Panc1 (cell line): ENCODE results near the gene ATXN10. TPM values are rescaled to one million over a fixed set of nuclear protein-coding genes. Genes with fewer than 3 reads are reported as not detected.
A peak's percentile ranks its signal among the peaks of the same experiment; 100 is the strongest.

Experiments used
- ATAC-seq: fragments of 200-7000 bp; cut with Tn5 transposase; 2 replicates; pipeline ENCODE4 v1.9.1; 2020; ENCODE audit warnings: mild to moderate bottlenecking, moderate library complexity
- BruUV-seq: library from RNA; stranded (reverse); fragments of 400-500 nt; replicated peaks from 2 replicates; lab custom pipeline; 2021; lab: Mats Ljungman, UMichigan
- CTCF ChIA-PET: fragments of 300-600 bp; sonication (Branson Sonifier 250); formaldehyde crosslinking; loops from one replicate; lab custom pipeline; 2022; ENCODE audit warnings: antibody characterized with exemption; lab: Charles Lee
- POLR2A ChIA-PET: fragments of 300-600 bp; sonication (Branson Sonifier 250); formaldehyde crosslinking; loops from one replicate; lab custom pipeline; 2022; ENCODE audit warnings: antibody characterized with exemption; lab: Charles Lee
- DNase-seq: peaks from one replicate; pipeline ENCODE4 v3.0.0-alpha.2; 2010; ENCODE audit warnings: low read depth, low spot score
- H3K27ac ChIP-seq: 2 replicates; pipeline ENCODE4 v1.5.1; 2011; ENCODE audit warnings: mild to moderate bottlenecking, low read length, inconsistent platforms
- H3K27me3 ChIP-seq: fragments of 200-500 bp; sonication (Bioruptor generic); 2 replicates; pipeline ENCODE4 v1.6.0; 2014; ENCODE audit warnings: low read length, inconsistent platforms; ENCODE audit not compliant: control insufficient read depth, insufficient read depth
- H3K36me3 ChIP-seq: fragments of 200-500 bp; sonication (Bioruptor generic); 2 replicates; pipeline ENCODE4 v1.5.1; 2014; ENCODE audit warnings: inconsistent platforms, mild to moderate bottlenecking, low read length, moderate library complexity; ENCODE audit not compliant: control insufficient read depth, insufficient read depth
- H3K4me1 ChIP-seq: 2 replicates; pipeline ENCODE4 v1.5.1; 2011; ENCODE audit warnings: inconsistent platforms, mild to moderate bottlenecking, low read length, moderate library complexity; ENCODE audit not compliant: control insufficient read depth, insufficient read depth
- H3K4me3 ChIP-seq, 2 experiments: 2 replicates each; pipeline ENCODE4 v1.5.1; 2011 to 2012; ENCODE audit warnings: low read depth in 2 of 2, low read length in 2 of 2, mild to moderate bottlenecking in 2 of 2, inconsistent platforms in 1 of 2, moderate library complexity in 1 of 2
- H3K9me3 ChIP-seq: fragments of 200-500 bp; sonication (Bioruptor generic); 2 replicates; pipeline ENCODE4 v1.5.1; 2014; ENCODE audit warnings: low read depth, mild to moderate bottlenecking, inconsistent platforms, low read length, moderate library complexity; ENCODE audit not compliant: control insufficient read depth, insufficient read depth
- POLR2AphosphoS5 ChIP-seq: IDR thresholded peaks from 2 replicates; pipeline ENCODE4 v1.6.1; 2012; ENCODE audit warnings: mild to moderate bottlenecking, low read depth, low read length, moderate library complexity
- SIN3A ChIP-seq: IDR thresholded peaks from 2 replicates; pipeline ENCODE4 v1.6.1; 2012; ENCODE audit warnings: low read depth, mild to moderate bottlenecking, low read length, moderate library complexity, borderline replicate concordance; ENCODE audit not compliant: insufficient read depth
- TCF7L2 ChIP-seq: IDR thresholded peaks from 2 replicates; pipeline ENCODE4 v1.6.1; 2011; ENCODE audit warnings: mild to moderate bottlenecking, low read depth, low read length, inconsistent platforms
- in situ Hi-C: cut with HindIII; loops from 2 replicates; pipeline ENCODE4 v1.10.0; 2016; ENCODE audit warnings: low sequenced_read_pairs, low pct_unique_long_range_greater_than_20kb
- intact Hi-C: fragments of 100-400 bp; cut with micrococcal nuclease; formaldehyde crosslinking; loops from one replicate; pipeline ENCODE4 v1.10.0; 2022; ENCODE audit not compliant: unreplicated experiment
- total RNA-seq: library from RNA; stranded (reverse); gene quantifications from one replicate; pipeline ENCODE4 v1.2.1, GENCODE V29; 2021; ENCODE audit not compliant: unreplicated experiment
- TF ChIP-seq, protein P1 (sequence below): fragments of 450-650 bp; IDR thresholded peaks from 2 replicates; pipeline ENCODE4 v1.5.1; 2017; ENCODE audit warnings: mild to moderate bottlenecking
- TF ChIP-seq, protein P2 (sequence below), 2 experiments: IDR thresholded peaks; 2 replicates each; pipeline ENCODE4 v1.6.1; 2011 to 2012; ENCODE audit warnings: low read depth in 2 of 2, control low read depth in 1 of 2, low read length in 1 of 2, mild to moderate bottlenecking in 1 of 2, moderate library complexity in 1 of 2; ENCODE audit not compliant: insufficient read depth in 1 of 2

Gene ATXN10
- total RNA-seq, 1 experiment from 2014 or later: 184 TPM

DNA sequence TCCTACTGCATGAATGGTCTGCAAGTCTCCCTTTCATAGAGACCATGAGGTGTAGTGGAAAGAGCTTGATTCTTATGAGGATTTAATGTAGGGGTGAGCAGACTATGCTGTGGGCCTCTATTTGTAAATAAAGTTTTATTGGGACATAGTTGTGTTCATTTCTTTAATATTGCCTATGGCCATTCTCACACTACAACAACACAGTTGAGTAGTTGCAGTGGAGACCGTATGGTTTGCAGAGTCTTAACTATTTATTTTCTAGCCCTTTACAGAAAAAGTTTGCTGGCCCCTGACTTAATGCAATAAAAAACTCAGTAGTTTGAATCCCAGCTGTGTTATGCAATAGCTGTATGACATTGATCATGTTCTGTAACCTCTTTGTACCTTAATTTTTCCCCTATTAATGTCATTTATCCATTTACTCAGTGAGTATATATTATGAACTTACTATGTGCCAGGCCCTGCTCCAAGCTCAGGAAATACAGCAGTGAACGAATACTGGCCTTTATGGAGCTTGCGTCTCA is 106.3 kb downstream of the ATXN10 start:
- ChIA-PET POLR2A (no interaction called here), CTCF (interaction anchor here (0.6 kb wide), 1 partner anchor 193 kb away, joined by 3 read pairs; no protein-coding TSS in a partner anchor)
- intact Hi-C loops (no loop called here), in situ Hi-C loops (no loop called here)
- no peak for TF ChIP-seq POLR2AphosphoS5
- TF ChIP-seq, protein P1, sequence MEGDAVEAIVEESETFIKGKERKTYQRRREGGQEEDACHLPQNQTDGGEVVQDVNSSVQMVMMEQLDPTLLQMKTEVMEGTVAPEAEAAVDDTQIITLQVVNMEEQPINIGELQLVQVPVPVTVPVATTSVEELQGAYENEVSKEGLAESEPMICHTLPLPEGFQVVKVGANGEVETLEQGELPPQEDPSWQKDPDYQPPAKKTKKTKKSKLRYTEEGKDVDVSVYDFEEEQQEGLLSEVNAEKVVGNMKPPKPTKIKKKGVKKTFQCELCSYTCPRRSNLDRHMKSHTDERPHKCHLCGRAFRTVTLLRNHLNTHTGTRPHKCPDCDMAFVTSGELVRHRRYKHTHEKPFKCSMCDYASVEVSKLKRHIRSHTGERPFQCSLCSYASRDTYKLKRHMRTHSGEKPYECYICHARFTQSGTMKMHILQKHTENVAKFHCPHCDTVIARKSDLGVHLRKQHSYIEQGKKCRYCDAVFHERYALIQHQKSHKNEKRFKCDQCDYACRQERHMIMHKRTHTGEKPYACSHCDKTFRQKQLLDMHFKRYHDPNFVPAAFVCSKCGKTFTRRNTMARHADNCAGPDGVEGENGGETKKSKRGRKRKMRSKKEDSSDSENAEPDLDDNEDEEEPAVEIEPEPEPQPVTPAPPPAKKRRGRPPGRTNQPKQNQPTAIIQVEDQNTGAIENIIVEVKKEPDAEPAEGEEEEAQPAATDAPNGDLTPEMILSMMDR: no peak
- TF ChIP-seq TCF7L2: no peak
- TF ChIP-seq SIN3A: no peak
- TF ChIP-seq, protein P2, sequence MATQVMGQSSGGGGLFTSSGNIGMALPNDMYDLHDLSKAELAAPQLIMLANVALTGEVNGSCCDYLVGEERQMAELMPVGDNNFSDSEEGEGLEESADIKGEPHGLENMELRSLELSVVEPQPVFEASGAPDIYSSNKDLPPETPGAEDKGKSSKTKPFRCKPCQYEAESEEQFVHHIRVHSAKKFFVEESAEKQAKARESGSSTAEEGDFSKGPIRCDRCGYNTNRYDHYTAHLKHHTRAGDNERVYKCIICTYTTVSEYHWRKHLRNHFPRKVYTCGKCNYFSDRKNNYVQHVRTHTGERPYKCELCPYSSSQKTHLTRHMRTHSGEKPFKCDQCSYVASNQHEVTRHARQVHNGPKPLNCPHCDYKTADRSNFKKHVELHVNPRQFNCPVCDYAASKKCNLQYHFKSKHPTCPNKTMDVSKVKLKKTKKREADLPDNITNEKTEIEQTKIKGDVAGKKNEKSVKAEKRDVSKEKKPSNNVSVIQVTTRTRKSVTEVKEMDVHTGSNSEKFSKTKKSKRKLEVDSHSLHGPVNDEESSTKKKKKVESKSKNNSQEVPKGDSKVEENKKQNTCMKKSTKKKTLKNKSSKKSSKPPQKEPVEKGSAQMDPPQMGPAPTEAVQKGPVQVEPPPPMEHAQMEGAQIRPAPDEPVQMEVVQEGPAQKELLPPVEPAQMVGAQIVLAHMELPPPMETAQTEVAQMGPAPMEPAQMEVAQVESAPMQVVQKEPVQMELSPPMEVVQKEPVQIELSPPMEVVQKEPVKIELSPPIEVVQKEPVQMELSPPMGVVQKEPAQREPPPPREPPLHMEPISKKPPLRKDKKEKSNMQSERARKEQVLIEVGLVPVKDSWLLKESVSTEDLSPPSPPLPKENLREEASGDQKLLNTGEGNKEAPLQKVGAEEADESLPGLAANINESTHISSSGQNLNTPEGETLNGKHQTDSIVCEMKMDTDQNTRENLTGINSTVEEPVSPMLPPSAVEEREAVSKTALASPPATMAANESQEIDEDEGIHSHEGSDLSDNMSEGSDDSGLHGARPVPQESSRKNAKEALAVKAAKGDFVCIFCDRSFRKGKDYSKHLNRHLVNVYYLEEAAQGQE (IDR thresholded peaks at IDR 0.05; ENCODE audit: insufficient read depth in 1 of 2, low read depth in 2 of 2, low read length in 1 of 2): no peak
- no TSS peak for BruUV-seq
- no peak for DNase-seq
- H3K4me3 ChIP-seq: no peak overlapping the region
- peaks cover 22% of the 10 kb centered on the region for H3K4me1 ChIP-seq
- ATAC-seq: no peak
- H3K36me3 ChIP-seq: no peaks in the 10 kb centered on the region
- H3K27ac ChIP-seq: peak overlapping the region; percentile 74
- no peaks in the 10 kb centered on the region for H3K9me3 ChIP-seq
- H3K27me3 ChIP-seq: no peaks in the 10 kb centered on the region

DNA sequence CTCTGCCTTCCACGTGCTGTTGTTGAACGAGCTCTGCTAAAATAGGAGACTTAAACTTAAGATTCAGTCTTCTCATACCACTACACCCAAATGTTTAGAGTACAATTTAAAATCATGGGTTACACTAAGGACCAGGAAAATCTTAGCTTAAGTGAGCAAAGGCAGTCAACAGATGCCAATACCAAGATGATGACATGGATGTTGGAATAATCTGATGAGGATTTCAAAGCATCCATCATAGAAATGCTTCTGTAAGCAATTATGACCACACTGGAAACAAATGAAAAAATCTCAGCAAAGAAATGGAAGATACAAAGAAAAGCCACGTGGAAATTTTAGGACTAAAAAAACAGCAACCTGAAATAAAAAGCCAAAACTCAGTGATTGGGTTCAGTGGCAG is 109.8 kb downstream of the ATXN10 start:
- CTCF ChIA-PET: no interaction called here

More for the DNA sequence above, 109.8 kb downstream of the ATXN10 start:
- no peaks in the 10 kb centered on the region for H3K36me3 ChIP-seq
- in situ Hi-C loops (no loop called here), intact Hi-C loops (no loop called here)
- peaks cover 28% of the 10 kb centered on the region for H3K4me1 ChIP-seq
- POLR2A ChIA-PET: interaction anchor here (0.6 kb wide), 1 partner anchor 47 kb away, joined by 5 read pairs; no protein-coding TSS in a partner anchor
- H3K4me3 ChIP-seq: no peak overlapping the region
- H3K27ac ChIP-seq: no peak overlapping the region
- no TSS peak for BruUV-seq
- TF ChIP-seq, protein P2 (IDR thresholded peaks at IDR 0.05; ENCODE audit: insufficient read depth in 1 of 2, low read depth in 2 of 2, low read length in 1 of 2): no peak
- TF ChIP-seq, protein P1: no peak
- no peak for TF ChIP-seq TCF7L2
- no peak for TF ChIP-seq POLR2AphosphoS5
- TF ChIP-seq SIN3A: no peak
- no peak for DNase-seq
- H3K27me3 ChIP-seq: no peaks in the 10 kb centered on the region
- no peaks in the 10 kb centered on the region for H3K9me3 ChIP-seq
- no peak for ATAC-seq
